HepG2 (cell line): ENCODE results near the gene COPS7A. TPM values are rescaled to one million over a fixed set of nuclear protein-coding genes. Genes with fewer than 3 reads are reported as not detected.

Experiments used
- CTCF ChIP-seq: sonication (generic); formaldehyde crosslinking; IDR thresholded peaks from 2 replicates; pipeline ENCODE4 v1.5.0; 2020; ENCODE audit warnings: mild to moderate bottlenecking, missing genetic modification reagents, moderate library complexity
- E2F1 ChIP-seq: sonication (generic); formaldehyde crosslinking; IDR thresholded peaks from 2 replicates; pipeline ENCODE4 v1.5.0; 2020; ENCODE audit warnings: missing genetic modification reagents
- EED ChIP-seq: sonication (generic); formaldehyde crosslinking; IDR thresholded peaks from 2 replicates; pipeline ENCODE4 v1.5.0; 2020; ENCODE audit warnings: mild to moderate bottlenecking, missing genetic modification reagents
- ETV6 ChIP-seq: sonication (generic); formaldehyde crosslinking; conservative IDR thresholded peaks from 2 replicates; pipeline ENCODE4 v1.4.0; 2020; ENCODE audit warnings: missing genetic modification reagents
- GATAD1 ChIP-seq: IDR thresholded peaks from 2 replicates; pipeline ENCODE4 v1.6.1; 2016; ENCODE audit warnings: missing genetic modification reagents, missing compliant biosample characterization
- HINFP ChIP-seq: sonication (generic); formaldehyde crosslinking; IDR thresholded peaks from 2 replicates; pipeline ENCODE4 v1.4.0; 2020; ENCODE audit warnings: low read depth, mild to moderate bottlenecking, missing genetic modification reagents
- HNRNPLL ChIP-seq: fragments of 200-400 bp; formaldehyde crosslinking; IDR thresholded peaks from 2 replicates; pipeline ENCODE4 v1.6.1; 2017; ENCODE audit warnings: mild to moderate bottlenecking, low read depth, low read length; ENCODE audit not compliant: poor library complexity, severe bottlenecking
- KAT8 ChIP-seq: IDR thresholded peaks from 2 replicates; pipeline ENCODE4 v1.6.1; 2016; ENCODE audit warnings: missing genetic modification reagents, missing compliant biosample characterization
- KDM5B ChIP-seq: sonication (generic); formaldehyde crosslinking; IDR thresholded peaks from 2 replicates; pipeline ENCODE4 v1.4.0; 2020; ENCODE audit warnings: missing genetic modification reagents, mild to moderate bottlenecking, borderline replicate concordance
- KMT2A ChIP-seq: sonication (generic); formaldehyde crosslinking; IDR thresholded peaks from 2 replicates; pipeline ENCODE4 v1.4.0; 2020; ENCODE audit warnings: missing genetic modification reagents
- RFX1 ChIP-seq: fragments of 450-650 bp; IDR thresholded peaks from 2 replicates; pipeline ENCODE4 v1.6.1; 2017
- TFDP1 ChIP-seq: IDR thresholded peaks from 2 replicates; pipeline ENCODE4 v1.6.1; 2016; ENCODE audit warnings: missing compliant biosample characterization, missing genetic modification reagents, borderline replicate concordance
- ZFX ChIP-seq: sonication (generic); formaldehyde crosslinking; IDR thresholded peaks from 2 replicates; pipeline ENCODE4 v1.4.0; 2020; ENCODE audit warnings: mild to moderate bottlenecking, low read depth, missing genetic modification reagents, moderate library complexity
- ZNF275 ChIP-seq: sonication (generic); formaldehyde crosslinking; IDR thresholded peaks from 2 replicates; pipeline ENCODE4 v1.8.0; 2022; ENCODE audit warnings: missing genetic modification reagents, mild to moderate bottlenecking, inconsistent platforms, borderline replicate concordance
- ZNF281 ChIP-seq: sonication (generic); formaldehyde crosslinking; IDR thresholded peaks from 2 replicates; pipeline ENCODE4 v1.4.0; 2020; ENCODE audit warnings: missing genetic modification reagents, borderline replicate concordance
- ZNF44 ChIP-seq: sonication (generic); formaldehyde crosslinking; IDR thresholded peaks from 2 replicates; pipeline ENCODE4 v1.5.1; 2020; ENCODE audit warnings: mild to moderate bottlenecking, missing genetic modification reagents
- ZNF468 ChIP-seq: sonication (generic); formaldehyde crosslinking; IDR thresholded peaks from 2 replicates; pipeline ENCODE4 v1.8.0; 2022; ENCODE audit warnings: mild to moderate bottlenecking, moderate library complexity, missing genetic modification reagents
- ZNF713 ChIP-seq: sonication (generic); formaldehyde crosslinking; IDR thresholded peaks from 2 replicates; pipeline ENCODE4 v1.4.0; 2020; ENCODE audit warnings: mild to moderate bottlenecking, missing genetic modification reagents
- polyA plus RNA-seq, 8 experiments: library from polyadenylated mRNA; depleted of rRNA in 3 of 8; stranded (reverse) in 7 of 8; unstranded in 1 of 8; fragments of >200 nt; fragmentation: Illumina TruSeq in 4 of 8; extraction: Trizol in 4 of 8; gene quantifications; 2 replicates each; pipeline versions ENCODE4 v1.2.1 to v1.2.3, GENCODE V29; 2011 to 2016; ENCODE audit warnings: low read depth in 4 of 8, missing spikeins in 1 of 8, mixed read lengths in 1 of 8; ENCODE audit not compliant: insufficient read depth in 1 of 8
- total RNA-seq, 5 experiments: library from RNA; depleted of rRNA; stranded (reverse); fragments of >200 nt; fragmentation: Illumina TruSeq; extraction: Trizol; gene quantifications; 2 replicates each; pipeline ENCODE4 v1.2.3, GENCODE V29; 2016; ENCODE audit warnings: low read depth in 1 of 5

The COPS7A gene
- total and polyA plus RNA-seq, 2 of the 13 experiments (the other 11 are each of a cell fraction or from before 2014, with no cell fraction given) = 40.0 to 73.6 TPM

- TF ChIP-seq ETV6 (CRISPR knock-in tag) (peak; percentile 75; the same call in 1 of the 2 replicates), HINFP (CRISPR knock-in tag) (no peak; the same call in 1 of the 2 replicates), E2F1 (CRISPR knock-in tag) (peak; percentile 78), ZFX (CRISPR knock-in tag) (peak; percentile 45; the same call in 1 of the 2 replicates), ZNF713 (CRISPR knock-in tag) (0 out of 2 replicates have a peak, but pooled peaks have one; percentile 38), HNRNPLL (peak; percentile 95), EED (CRISPR knock-in tag) (peak; percentile 92; the same call in 1 of the 2 replicates), CTCF (CRISPR knock-in tag) (peak; percentile 31), GATAD1 (peak; percentile 91), ZNF44 (no peak), RFX1 (no peak), ZNF468 (CRISPR knock-in tag) (0 out of 2 replicates have a peak, but pooled peaks have one; percentile 78), ZNF281 (peak; percentile 76), KMT2A (peak; percentile 17; the same call in 1 of the 2 replicates), KDM5B (CRISPR knock-in tag) (peak; percentile 63; the same call in 1 of the 2 replicates), ZNF275 (CRISPR knock-in tag) (no peak), KAT8 (CRISPR knock-in tag) (peak; percentile 98), TFDP1 (peak; percentile 38)
These were observed 34.6 kb upstream of the COPS7A start, which contains the start of gene ZNF384 (continued) for GRCh38 chr12:6688999-6689882.
